NCI-H2196 treated with DMSO at 0.1 percent for 48 hours (cell line): Measurements from ENCODE around the gene CCDC7.
"Not testable (repeated sequence)": the region's sequence is repeated elsewhere in the genome, so short reads cannot be mapped to it uniquely, and the experiment has no call there.

Experiments
- DNase-seq: peaks from one replicate; lab custom pipeline; 2025; ENCODE audit not compliant: unreplicated experiment; lab: John Stamatoyannopoulos, UW

The CCDC7 gene

DNA sequence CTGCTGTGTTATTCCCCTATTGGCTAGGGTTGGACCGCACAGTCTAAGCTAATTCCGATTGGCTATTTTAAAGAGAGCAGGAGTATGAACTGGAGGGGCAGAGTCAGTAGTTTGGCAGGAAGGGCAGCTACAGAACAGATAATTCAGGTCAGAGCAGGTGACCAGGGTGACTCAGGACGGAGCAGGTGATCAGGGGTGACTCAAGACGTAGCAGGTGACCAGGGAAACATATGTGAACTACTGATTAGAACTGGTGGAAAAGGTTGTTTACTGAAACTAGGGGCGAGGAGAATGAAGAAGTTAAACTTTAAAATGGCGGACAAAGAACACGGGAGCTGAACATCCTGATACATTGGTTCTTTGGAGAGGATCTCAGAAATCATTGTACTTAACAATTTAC, 102.3 kb downstream of the CCDC7 start:
- DNase-seq: no peak

DNA sequence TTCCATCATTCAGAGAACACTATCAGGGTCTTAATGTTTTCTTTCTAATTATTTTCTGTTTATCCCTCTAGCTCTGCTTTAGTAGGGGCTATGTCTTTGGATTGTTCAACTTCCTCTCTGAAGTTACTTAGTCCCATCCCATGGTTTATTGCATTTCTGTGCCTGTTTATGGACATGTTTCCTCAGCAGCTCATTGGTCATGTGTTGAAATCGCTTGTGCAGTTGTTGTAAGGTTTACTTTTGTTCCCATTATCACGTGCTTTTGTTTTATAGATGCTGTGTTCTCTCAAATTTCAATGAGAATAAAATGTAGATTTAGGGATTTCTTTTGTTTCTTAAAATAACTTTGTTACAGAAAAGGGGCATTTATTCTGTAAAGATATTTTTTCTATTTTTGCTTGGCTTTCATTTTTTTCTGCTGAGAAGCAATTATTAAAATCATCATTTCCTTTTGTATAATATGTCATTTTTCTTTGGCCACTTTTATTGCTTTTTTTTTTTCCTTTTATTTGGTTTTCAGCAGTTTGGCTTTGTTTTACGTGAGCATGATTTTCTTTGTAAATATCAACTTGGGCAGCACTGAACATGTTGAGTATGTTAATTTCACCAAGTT, 110.9 kb downstream of the CCDC7 start:
- no peak for DNase-seq

DNA sequence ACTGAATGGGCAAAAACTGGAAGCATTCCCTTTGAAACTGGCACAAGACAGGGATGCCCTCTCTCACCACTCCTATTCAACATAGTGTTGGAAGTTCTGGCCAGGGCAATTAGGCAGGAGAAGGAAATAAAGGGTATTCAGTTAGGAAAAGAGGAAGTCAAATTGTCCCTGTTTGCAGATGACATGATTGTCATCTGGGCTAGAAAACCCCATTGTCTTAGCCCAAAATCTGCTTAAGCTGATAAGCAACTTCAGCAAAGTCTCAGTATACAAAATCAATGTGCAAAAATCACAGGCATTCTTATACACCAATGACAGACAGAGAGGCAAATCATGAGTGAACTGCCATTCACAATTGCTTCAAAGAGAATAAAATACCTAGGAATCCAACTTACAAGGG, 116.8 kb downstream of the CCDC7 start:
- not testable (repeated sequence) for DNase-seq

DNA sequence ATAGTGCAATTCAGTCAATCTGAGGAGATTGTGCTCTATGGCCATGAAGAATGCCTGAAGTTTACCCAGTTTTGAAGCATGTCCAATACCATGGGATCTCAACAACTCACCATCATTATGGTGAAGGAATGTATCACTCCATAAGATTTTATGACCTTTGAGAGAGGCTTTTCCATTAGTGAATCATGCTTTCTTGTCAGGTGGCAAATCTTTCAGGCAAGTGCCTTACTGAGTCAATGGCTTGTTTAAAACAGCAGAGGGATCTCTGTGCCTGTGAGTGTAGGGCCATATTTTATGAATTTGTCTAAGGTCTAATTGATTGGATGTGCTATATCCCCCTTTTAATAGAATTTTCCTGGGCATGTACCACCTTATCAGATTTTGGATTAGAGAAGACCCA, 131.5 kb downstream of the CCDC7 start:
- no peak for DNase-seq

DNA sequence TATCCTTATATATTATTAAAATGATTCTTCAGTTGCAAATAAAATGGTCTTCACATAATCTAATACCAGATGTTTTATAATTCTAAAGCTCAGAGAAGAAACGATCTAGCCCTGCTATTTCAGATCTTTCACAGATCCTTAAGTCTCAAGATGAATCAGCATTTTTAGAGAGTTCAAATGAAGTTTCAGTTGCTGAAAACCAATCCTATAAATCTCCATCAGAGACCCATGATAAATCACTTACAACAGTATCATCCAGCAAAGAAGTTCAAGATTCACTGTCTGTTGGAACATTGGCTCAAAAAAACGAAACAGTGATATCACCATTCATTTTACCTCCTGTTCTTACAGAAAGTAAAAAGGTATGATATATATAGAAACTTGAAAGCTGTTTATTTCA, 137.0 kb downstream of the CCDC7 start:
- DNase-seq: no peak

DNA sequence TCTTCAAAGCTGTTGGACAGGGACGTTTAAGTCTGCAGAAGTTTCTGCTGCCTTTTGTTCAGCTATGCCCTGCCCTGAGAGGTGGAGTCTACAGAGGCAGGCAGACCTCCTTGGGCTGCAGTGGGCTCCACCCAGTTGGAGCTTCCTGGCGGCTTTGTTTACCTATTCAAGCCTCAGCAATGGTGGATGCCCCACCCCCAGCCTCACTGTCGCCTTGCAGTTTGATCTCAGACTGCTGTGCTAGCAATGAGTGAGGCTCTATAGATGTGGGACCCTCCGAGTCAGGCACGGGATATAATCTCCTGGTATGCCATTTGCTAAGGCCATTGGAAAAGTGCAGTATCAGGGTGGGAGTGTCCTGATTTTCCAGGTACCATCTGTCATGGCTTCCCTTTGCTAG, 152.1 kb downstream of the CCDC7 start:
- not testable (repeated sequence) for DNase-seq

DNA sequence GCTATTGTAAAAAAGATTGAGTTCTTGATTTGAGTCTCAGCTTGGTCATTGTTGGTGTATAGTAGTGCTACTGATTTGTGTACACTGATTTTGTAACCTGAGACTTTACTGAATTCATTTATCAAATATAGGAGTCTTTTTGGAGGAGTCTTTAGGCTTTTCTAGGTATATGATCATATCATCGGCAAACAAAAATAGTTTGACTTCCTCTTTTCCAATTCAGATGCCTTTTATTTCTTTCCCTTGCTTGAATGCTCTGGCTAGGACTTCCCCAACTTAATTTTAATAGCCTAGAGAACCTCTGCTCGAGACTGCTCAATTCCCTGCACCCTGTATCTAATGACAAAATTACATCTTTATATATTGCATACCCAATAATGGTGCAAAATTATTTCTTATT, 154.4 kb downstream of the CCDC7 start:
- DNase-seq: no peak

DNA sequence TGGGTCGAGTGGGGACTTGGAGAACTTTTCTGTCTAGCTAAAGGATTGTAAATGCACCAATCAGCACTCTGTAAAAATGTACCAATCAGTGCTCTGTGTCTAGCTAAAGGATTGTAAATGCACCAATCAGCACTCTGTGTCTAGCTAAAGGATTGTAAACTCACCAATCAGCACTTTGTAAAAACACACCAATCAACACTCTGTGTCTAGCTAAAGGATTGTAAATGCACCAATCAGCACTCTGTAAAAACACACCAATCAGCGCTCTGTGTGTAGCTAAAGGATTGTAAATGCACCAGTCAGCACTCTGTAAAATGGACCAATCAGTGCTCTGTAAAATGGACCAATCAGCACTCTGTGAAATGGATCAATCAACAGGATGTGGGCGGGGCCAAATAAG, 155.6 kb downstream of the CCDC7 start:
- not testable (repeated sequence) for DNase-seq

DNA sequence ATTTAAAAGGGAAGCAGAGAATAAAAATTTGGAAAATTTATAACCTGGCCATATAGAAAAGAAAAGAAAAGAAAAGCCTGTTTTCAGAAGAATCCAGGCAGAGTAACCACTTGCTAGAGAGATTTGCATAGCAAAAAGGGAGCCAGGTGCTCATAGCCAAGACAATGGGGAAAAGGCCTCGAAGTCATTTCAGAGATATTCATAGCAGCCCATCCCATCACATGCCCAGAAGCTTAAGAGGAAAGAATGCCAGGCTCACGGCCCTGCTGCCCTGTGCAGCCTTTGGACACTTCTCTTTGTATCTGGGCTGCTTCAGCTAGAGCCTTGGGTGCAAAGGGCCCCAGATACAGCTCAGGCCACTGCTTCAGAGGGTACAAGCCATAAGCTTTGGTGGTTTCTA, 159.8 kb downstream of the CCDC7 start:
- DNase-seq: no peak

DNA sequence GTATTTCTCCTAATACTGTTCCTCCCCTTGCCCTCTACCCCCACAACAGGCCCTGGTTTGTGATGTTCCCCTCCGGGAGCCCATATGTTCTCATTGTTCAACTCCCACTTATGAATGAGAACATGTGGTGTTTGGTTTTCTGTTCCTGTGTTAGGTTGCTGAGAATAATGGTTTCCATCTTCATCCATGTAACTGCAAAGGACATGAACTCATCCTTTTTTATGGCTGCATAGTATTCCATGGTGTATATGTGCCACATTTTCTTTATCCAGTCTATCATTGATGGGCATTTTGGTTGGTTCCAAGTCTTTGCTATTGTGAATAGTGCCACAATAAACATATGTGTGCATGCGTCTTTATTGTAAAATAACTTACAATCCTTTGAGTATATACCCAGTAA, 164.6 kb downstream of the CCDC7 start:
- not testable (repeated sequence) for DNase-seq

DNA sequence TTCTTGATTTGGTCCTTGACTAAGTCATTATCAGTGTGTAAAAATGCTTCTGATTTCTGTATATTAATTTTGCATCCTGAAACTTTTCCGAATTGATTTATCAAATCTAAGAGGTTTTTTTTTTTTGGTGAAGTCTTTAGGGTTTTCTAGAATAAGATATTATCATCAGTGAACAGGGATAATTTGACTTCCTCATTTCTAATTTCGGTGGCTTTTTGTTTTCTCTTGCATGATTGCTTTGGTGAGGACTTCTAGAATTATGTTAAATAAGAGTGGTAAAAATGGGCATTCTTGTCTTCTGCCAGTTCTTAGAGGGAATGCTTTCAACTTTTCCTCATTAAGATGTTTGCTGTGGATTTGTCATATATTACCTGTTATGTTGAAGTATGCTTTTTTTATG, 170.5 kb downstream of the CCDC7 start:
- DNase-seq: no peak

DNA sequence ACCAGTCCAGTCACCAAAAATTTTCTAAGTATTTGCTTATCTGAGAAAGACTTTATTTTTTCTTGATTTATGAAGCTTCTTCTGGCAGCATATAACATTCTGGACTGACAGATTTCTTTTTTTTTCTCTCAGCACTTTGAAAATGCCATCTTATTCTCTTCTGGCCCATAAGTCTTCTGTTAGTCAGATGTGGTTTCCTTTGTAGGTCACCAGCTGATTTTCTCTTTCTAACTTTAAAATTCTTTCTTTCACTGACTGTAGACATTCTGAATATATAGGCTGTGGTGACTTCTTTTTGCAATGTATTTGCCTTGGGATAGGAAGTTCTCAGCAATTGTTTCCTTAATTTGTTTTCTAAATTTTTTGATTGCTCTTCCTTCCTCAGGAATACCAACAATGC, 172.5 kb downstream of the CCDC7 start:
- no peak for DNase-seq

DNA sequence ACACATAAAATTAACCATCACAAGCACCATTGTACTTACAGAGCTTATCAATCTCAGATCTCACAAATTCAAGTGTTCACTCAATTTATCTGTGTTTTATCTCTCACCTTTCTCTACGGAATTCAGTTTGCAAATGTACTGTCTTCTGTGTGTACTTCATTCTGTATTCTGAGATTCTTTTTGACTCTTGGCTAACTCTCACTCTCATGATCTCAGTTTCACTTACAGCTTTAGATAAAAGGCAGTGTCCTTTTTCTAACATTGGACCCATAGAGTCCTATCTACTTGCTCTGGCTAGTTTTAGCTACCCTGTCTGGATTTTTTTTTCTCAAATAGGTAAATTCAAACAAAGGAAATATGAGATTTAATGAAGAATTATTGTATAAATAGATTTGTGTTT, 176.0 kb downstream of the CCDC7 start:
- DNase-seq: no peak

DNA sequence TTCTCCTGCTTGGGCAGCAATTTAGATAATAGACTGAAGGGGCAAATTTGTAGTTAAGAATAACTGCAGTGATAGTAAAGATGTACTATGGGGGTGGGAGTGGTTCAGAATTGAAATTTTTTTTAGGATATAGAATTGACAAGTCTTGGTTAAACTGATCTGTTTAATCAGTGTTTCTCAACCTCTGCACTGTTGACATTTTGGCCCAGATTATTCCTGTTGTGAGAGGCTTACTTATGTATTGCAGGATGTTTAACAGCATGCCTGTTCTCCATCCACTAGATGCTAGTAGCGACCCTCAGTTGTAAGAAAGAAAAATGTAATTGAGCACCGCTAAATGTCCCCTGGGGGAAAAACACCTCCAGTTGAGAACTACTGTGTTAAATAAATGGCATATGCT, 176.5 kb downstream of the CCDC7 start:
- DNase-seq: no peak

DNA sequence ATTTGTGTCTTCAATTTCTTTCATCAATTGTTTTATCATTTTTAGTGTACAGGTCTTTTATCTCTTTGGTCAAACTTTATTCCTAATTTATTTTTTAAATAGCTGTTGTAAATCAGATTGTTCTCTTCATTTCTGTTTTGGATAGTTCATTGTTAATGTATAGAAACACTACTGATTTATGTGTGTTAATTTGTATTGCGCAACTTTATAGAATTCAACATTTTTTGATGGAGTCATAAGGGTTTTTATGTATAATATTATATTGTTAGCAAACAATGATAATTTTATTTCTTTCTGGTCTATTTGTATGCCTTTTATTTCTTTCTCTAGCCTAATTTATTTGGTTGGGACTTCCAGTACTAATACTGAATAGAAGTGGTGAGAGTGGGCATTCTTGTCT, 181.2 kb downstream of the CCDC7 start:
- no peak for DNase-seq

DNA sequence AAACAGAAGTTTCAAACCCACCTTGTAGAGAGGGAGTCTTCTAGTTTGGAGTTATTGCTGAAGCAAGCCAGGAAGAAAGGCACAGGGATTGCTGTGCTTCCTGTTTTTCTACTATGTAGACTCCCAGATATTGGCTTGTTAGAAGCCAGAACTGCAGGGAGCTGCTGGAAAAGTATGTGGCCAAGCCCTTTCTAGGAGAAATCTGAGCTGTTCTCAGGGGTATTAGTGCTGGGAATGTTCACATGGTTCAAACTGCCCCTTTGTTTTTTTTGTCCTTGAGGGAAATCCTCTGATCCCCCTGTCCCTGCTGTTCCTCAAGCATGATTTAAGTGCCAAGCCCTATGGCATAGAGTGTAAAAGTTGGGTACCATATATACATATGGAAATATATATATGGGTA, 184.0 kb downstream of the CCDC7 start:
- no peak for DNase-seq

DNA sequence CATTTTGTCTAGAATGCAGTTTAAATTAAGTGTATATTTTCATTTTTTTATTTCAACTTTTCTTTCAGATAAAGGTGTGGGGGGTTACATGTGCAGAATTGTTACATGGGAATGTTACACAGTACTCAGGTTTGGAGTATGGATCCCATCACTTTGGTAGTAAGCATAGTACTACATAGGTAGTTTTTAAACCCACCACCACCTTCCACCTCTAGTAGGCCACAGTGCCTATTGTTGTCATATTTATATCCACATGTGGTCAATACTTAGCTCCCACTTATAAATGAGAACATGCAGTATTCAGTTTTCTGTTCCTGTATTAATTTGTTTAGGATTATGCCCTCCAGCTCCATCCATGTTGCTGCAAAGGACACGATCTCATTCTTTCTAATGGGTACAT, 200.6 kb downstream of the CCDC7 start:
- no peak for DNase-seq

DNA sequence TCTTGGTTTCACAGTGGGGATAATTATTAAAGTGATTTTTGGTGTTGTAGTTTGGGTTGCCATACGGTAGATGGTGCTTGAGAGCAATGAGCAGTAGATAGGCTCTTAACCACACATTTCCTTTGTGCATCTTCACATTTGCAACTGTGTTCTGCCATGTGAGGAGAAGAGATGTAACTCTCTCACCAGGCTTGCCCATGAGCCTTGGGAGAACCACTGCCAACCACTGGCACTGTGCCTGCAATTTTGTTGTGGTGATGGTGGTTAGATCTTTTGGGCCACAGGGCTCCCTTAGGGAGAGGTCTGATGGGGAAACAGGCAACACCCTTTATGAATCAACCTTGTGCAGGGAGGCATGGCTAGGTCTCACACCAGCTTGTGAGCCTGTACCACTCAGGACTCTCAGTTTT, 204.3 kb downstream of the CCDC7 start:
- no peak for DNase-seq

DNA sequence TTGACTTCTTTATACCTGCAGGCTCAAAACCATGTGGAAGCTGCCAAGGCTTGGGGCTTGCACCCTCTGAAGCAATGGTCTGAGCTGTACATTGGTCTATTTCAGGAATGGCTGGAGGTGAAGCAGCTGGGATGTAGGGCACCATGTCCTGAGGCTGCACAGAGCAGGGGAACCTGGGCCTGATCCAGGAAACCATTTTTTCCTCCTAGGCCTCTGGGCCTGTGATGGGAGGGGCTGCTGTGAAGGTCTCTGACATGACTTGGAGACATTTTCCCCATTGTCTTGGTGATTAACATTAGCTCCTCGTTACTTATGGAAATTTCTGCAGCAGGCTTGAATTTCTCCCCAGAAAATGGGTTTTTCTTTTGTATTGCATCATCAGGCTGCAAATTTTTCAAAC, 211.5 kb downstream of the CCDC7 start:
- DNase-seq: not testable (repeated sequence)

DNA sequence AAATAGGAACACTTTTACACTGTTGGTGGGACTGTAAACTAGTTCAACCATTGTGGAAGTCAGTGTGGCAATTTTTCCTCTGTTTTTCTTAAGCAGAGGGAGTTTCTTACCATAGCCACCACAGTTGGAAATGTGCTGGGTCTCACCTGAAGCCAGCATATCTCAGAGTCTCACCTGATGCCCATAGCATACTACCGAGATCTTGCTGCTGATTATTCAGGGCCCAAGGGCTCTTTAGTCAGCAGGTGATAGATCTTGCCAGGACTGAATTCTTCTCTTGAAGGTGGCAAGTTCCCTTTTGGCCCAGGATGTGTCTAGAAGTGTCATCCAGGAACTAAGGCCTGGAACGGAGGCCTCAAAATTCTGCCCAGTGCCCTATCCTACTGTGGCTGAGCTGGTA, 215.4 kb downstream of the CCDC7 start:
- no peak for DNase-seq

DNA sequence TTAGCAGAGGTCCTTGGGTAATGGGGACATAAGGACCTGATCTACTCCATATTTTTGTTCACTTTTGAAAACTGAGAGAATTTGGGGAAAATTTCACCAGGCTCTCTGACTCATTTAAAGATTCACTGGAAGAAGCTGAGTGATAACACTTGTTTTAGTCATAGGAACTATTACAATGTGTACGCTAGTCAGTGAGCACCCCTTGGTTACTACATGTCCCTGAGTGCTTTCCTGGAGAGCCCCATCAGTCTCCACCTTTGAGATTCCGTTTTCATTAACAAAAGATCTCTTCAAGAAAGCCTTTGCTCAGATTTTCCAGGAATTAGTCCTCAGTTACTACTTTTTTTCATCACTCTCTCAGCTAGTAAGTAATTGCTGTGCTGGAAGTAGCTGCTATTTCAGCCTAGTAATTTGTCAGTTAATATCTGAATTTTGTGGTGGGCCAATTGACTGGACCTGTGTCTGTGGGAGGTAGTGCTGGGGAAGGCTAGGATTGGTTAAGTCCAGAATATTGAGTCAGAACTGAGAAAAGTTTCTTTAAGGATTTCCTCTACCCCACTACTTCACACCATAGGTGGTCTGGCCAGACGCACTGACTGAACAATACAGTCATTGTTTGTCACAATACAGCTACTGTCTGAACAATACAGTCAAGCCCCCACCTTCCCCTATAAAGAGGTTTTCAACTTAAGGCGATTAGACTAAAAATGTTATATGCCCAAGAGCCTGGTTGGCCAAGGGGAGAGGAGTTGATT, 235.0 kb downstream of the CCDC7 start:
- no peak for DNase-seq

DNA sequence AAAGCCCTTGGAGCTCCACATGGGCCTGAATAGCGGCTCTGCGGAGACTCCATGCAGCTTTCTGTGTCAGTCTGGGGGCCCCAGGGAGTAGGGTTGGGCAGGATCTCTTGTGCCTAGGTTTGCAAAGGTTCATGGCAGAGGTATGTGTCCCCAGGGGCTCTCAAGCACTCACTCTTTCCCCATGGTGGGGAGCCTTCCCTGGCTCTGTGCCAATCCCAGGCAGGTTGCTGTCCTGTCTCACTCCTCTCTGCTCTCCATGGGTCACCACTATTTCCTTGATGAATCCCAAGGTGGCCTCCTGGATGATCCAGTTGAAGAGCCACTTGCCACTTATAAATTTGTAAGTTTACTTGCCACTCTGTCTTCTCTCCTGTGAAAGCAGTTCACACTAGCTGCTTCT, 238.4 kb downstream of the CCDC7 start:
- DNase-seq: no peak

DNA sequence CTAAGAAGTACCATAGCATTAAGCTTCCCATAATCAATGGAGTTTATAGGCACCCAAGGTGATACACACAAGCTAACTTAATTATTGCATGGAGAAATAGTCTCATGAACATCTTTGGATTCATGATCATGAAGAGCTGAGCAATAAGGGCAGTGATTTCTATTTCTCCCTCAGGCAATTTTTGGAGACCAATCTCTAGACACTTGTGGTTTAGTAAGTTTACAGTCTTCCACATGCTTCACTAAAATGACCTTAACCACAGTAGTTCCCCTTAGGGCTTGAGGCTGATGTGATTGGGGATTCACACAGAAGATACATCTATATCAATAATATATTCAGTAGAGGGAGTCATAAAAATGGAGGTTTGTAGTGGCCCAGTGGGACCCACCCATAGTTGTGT, 241.2 kb downstream of the CCDC7 start:
- DNase-seq: no peak
